GM12872 (cell line): Measurements from ENCODE around the gene TCEAL8.

Experiments used
- TF ChIP-seq, protein P1 (sequence below): IDR thresholded peaks from 3 replicates; pipeline ENCODE4 v1.5.1; 2011; ENCODE audit warnings: low read depth, mild to moderate bottlenecking, low read length, moderate library complexity; ENCODE audit not compliant: insufficient read depth

The TCEAL8 gene

GRCh38 chrX:103254921-103255493 lies at the start of gene TCEAL8:
TCEAL8 (minus strand) TSS chrX:103255155; CDS start chrX:103253979, 1,176 bp downstream.
- TF ChIP-seq, protein P1, sequence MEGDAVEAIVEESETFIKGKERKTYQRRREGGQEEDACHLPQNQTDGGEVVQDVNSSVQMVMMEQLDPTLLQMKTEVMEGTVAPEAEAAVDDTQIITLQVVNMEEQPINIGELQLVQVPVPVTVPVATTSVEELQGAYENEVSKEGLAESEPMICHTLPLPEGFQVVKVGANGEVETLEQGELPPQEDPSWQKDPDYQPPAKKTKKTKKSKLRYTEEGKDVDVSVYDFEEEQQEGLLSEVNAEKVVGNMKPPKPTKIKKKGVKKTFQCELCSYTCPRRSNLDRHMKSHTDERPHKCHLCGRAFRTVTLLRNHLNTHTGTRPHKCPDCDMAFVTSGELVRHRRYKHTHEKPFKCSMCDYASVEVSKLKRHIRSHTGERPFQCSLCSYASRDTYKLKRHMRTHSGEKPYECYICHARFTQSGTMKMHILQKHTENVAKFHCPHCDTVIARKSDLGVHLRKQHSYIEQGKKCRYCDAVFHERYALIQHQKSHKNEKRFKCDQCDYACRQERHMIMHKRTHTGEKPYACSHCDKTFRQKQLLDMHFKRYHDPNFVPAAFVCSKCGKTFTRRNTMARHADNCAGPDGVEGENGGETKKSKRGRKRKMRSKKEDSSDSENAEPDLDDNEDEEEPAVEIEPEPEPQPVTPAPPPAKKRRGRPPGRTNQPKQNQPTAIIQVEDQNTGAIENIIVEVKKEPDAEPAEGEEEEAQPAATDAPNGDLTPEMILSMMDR, result no peak

- TF ChIP-seq, protein P1, result no peak
These were observed 49.8 kb upstream of the TCEAL8 start for GRCh38 chrX:103304705-103305104.

DNA sequence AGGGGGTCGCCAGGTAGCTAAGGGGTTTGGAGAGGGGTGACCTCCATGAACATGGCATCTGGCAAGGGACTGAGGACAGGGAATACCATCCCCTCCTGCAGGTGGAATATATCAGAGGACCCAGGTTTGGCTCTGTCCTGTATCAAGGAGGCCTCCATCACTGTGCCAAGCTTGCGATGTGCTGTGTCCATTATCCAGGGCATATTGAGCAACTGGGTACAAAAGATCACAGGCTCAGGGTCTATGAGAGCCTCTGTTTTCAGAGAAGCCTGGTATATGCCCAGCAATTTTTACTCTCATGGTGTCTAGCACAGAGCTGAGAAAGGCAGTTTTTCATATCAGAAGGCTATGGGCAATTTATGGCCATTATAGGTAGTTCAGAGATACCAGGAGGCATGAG lies 38.2 kb upstream of the TCEAL8 start:
- TF ChIP-seq, protein P1, result no peak

GRCh38 chrX:103279624-103280023 lies 24.7 kb upstream of the TCEAL8 start:
- TF ChIP-seq, protein P1, result no peak

GRCh38 chrX:103276581-103277002 lies 21.6 kb upstream of the TCEAL8 start, which contains the start of gene TCEAL5:
TCEAL5 (minus strand) TSS chrX:103276750; CDS start chrX:103274563, 2,187 bp downstream.
- TF ChIP-seq, protein P1, result no peak

DNA sequence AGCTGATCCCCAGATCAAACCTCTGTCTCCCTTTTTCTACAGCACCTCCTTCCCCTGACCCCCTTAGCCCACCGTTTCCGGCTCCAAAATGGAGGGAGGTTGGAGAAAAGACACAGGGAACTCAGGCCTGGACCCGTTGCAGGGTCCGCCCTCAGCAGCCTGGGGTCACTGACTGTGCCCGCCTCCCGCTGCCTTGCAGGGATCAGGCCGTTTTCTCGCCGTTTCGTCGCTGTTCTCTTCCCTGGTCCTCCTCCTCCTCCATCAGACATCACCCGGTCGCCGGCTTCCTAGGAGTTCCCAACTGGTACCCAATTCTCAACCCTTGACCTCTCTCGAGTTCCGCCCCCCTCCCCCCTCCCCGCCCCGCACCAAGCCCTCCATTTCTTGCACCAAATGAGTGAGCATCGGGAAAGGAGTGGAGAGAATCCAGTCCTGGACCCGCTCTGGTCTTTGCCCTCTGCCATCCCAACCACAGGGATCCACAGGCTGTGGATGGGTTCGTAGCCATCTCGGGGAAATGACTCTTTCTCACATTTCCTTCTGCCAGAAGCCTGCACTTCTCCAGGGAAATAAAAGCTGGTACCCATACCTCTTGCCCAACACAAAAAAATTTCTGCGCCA lies 21.1 kb upstream of the TCEAL8 start:
- TF ChIP-seq, protein P1, result no peak

DNA sequence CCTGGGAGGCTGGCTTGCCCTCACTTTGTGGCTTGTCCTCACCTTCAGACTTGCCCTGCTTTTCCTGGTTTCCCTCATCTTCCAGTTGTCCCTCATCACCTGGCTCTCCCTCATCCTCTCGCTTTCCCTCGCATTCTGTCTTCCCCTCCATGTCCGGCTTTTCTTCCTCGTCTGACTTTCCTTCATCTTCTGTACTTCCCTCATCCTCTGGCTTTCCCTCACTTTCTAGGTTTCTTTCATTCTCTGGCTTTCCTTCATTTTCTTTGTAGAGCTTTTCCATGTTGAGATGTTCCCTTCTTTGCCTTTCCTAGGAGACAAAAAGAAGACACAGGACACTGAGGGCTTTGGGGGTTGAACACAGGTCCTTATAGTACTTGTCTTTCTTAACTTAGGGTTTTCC lies 19.3 kb upstream of the TCEAL8 start:
- TF ChIP-seq, protein P1, result no peak
